ENCODE measurements around the gene PCGF3. TPM values are rescaled to one million over a fixed set of nuclear protein-coding genes. Genes with fewer than 3 reads are reported as not detected.

PCGF3 gene
- total RNA-seq, 1 experiment from 2014 or later = 83.9 TPM

DNA sequence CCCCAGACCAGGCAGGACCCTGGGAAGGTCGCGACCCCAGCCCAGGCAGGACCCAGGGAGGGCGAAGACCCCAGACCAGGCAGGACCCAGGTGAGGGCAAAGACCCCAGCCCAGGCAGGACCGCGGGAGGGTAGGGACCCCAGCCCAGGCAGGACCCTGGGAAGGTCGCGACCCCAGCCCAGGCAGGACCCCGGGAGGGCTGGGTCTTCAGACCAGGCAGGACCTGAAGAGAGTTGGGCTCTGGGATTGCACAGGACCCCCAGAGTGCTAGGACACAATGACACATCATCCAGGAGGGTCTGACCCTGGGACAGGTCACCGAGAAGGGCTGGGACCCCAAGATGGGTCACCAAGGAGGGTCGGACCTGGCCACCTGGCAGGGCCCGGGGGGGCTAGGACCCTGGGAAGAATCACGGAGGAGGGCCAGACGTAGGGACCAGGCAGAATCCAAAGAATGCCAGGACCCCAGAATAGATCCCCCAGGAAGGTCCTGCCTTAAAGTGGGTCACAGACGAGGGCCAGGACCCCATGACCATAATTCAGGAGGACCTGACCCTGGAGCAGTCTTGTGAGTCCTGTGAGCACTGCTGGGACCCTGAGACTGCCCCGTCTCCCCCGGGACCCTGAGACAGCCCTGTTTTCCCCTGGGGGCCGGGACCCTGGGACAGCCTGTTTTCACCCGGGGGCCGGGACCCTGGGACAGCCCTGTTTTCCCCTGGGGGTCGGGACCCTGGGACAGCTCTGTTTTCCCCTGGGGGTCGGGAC, 1.4 kb downstream of the PCGF3 start:
- no peaks in the 10 kb centered on the region for H3K4me1 ChIP-seq (ENCODE audit: insufficient read depth, low read length, poor library complexity, severe bottlenecking)
- TF ChIP-seq, protein P1, sequence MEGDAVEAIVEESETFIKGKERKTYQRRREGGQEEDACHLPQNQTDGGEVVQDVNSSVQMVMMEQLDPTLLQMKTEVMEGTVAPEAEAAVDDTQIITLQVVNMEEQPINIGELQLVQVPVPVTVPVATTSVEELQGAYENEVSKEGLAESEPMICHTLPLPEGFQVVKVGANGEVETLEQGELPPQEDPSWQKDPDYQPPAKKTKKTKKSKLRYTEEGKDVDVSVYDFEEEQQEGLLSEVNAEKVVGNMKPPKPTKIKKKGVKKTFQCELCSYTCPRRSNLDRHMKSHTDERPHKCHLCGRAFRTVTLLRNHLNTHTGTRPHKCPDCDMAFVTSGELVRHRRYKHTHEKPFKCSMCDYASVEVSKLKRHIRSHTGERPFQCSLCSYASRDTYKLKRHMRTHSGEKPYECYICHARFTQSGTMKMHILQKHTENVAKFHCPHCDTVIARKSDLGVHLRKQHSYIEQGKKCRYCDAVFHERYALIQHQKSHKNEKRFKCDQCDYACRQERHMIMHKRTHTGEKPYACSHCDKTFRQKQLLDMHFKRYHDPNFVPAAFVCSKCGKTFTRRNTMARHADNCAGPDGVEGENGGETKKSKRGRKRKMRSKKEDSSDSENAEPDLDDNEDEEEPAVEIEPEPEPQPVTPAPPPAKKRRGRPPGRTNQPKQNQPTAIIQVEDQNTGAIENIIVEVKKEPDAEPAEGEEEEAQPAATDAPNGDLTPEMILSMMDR (conservative IDR thresholded peaks at IDR 0.05; ENCODE audit: low read depth, low read length) = no peak
- no peak for TF ChIP-seq EZH2 (IDR thresholded peaks at IDR 0.05; ENCODE audit: borderline replicate concordance, low read depth, low read length, poor library complexity, severe bottlenecking)
- no peak for DNase-seq (ENCODE audit: low spot score)
- intact Hi-C loops (cut with micrococcal nuclease; ENCODE audit: unreplicated experiment) = no loop called here
- H3K36me3 ChIP-seq (ENCODE audit: insufficient read depth, low read length, poor library complexity, severe bottlenecking) = peaks cover 10% of the 10 kb centered on the region
- H3K9me3 ChIP-seq (ENCODE audit: low read depth, low read length, poor library complexity, severe bottlenecking) = no peaks in the 10 kb centered on the region
- H3K27me3 ChIP-seq (replicated peaks; ENCODE audit: insufficient read depth, low read depth, low read length, poor library complexity) = no peaks in the 10 kb centered on the region
- ChIA-PET POLR2A (ENCODE audit: low non-redundant PET) (no interaction called here), CTCF (no interaction called here)
- BruUV-seq (replicated peaks) = no TSS peak
- peak overlapping the region; percentile 100 for H3K4me3 ChIP-seq (ENCODE audit: low read depth, low read length, poor library complexity, severe bottlenecking)
- peak overlapping the region; percentile 100 for H3K27ac ChIP-seq (ENCODE audit: low read depth, low read length, poor library complexity, severe bottlenecking)

DNA sequence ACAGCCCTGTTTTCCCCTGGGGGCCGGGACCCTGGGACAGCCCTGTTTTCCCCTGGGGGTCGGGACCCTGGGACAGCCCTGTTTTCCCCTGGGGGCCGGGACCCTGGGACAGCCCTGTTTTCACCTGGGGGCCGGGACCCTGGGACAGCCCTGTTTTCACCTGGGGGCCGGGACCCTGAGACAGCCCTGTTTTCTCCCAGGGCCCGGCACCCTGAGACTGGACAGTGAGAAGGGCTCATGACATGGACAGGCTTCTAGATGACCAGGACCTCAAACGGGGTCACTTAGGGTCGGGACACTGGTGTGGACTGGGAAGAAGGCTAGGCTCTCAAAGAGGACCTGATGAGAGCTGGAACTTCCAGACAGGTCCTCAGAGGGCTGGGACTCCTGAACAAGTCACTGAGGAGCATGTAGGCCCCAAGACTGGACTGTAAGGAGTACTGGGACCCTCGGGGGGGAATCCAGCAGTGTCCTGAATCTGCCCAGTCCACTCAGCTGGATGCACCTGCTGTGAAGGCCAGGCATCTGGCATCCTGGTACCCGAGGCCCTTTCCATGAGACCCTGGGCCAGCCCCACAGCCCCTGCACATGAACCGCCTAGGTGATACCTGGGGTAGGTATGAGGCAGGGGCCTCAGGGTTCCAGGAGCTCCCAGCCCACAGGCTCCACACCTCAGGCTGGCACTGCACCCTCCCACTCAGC, 2.4 kb downstream of the PCGF3 start:
- ChIA-PET POLR2A (ENCODE audit: low non-redundant PET) (no interaction called here), CTCF (no interaction called here)
- no peaks in the 10 kb centered on the region for H3K27me3 ChIP-seq (replicated peaks; ENCODE audit: insufficient read depth, low read depth, low read length, poor library complexity)
- no peak overlapping the region for H3K4me3 ChIP-seq (ENCODE audit: low read depth, low read length, poor library complexity, severe bottlenecking)
- peaks cover 10% of the 10 kb centered on the region for H3K36me3 ChIP-seq (ENCODE audit: insufficient read depth, low read length, poor library complexity, severe bottlenecking)
- BruUV-seq (replicated peaks) = no TSS peak
- intact Hi-C loops (cut with micrococcal nuclease; ENCODE audit: unreplicated experiment) = no loop called here
- no peak for DNase-seq (ENCODE audit: low spot score)
- no peaks in the 10 kb centered on the region for H3K9me3 ChIP-seq (ENCODE audit: low read depth, low read length, poor library complexity, severe bottlenecking)
- H3K4me1 ChIP-seq (ENCODE audit: insufficient read depth, low read length, poor library complexity, severe bottlenecking) = no peaks in the 10 kb centered on the region
- H3K27ac ChIP-seq (ENCODE audit: low read depth, low read length, poor library complexity, severe bottlenecking) = no peak overlapping the region
- TF ChIP-seq EZH2 (IDR thresholded peaks at IDR 0.05; ENCODE audit: borderline replicate concordance, low read depth, low read length, poor library complexity, severe bottlenecking) = no peak
- TF ChIP-seq, protein P1 (conservative IDR thresholded peaks at IDR 0.05; ENCODE audit: low read depth, low read length) = no peak

DNA sequence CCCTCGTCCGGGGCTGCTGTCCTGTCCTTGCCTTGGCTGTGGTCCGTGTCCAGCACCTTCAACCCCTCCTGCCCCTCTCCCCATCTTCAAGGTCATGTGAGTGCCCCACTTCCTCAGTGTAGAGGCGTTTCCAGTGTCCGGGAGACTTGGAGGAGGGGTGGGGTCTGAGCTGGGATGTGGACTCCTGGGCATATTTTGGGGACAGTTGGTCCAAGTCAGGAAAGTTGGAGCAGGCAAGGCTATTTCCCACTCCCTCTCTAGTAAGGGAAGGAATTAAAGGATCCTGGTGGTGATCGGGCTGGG, 3.0 kb downstream of the PCGF3 start:
- TF ChIP-seq, protein P1 (conservative IDR thresholded peaks at IDR 0.05; ENCODE audit: low read depth, low read length) = no peak
- TF ChIP-seq EZH2 (IDR thresholded peaks at IDR 0.05; ENCODE audit: borderline replicate concordance, low read depth, low read length, poor library complexity, severe bottlenecking) = no peak
- DNase-seq (ENCODE audit: low spot score) = no peak
- Histone ChIP-seq H3K27me3 (replicated peaks; ENCODE audit: insufficient read depth, low read depth, low read length, poor library complexity) (no peaks in the 10 kb centered on the region), H3K36me3 (ENCODE audit: insufficient read depth, low read length, poor library complexity, severe bottlenecking) (peaks cover 10% of the 10 kb centered on the region), H3K4me1 (ENCODE audit: insufficient read depth, low read length, poor library complexity, severe bottlenecking) (no peaks in the 10 kb centered on the region), H3K9me3 (ENCODE audit: low read depth, low read length, poor library complexity, severe bottlenecking) (no peaks in the 10 kb centered on the region), H3K4me3 (ENCODE audit: low read depth, low read length, poor library complexity, severe bottlenecking) (no peak overlapping the region), H3K27ac (ENCODE audit: low read depth, low read length, poor library complexity, severe bottlenecking) (no peak overlapping the region)
- ChIA-PET POLR2A (ENCODE audit: low non-redundant PET) (no interaction called here), CTCF (no interaction called here)
- intact Hi-C loops (cut with micrococcal nuclease; ENCODE audit: unreplicated experiment) = no loop called here
- BruUV-seq (replicated peaks) = no TSS peak

All from A673 (cell line).